ENCODE results near the gene DRICH1. TPM values are rescaled to one million over a fixed set of nuclear protein-coding genes. Genes with fewer than 3 reads are reported as not detected.

Gene DRICH1
- total and polyA plus RNA-seq, 2 experiments from 2014 or later = not detected

- Histone ChIP-seq H3K4me1 (ENCODE audit: insufficient read depth) (no peaks in the 10 kb centered on the region), H4K20me1 (ENCODE audit: insufficient read depth, poor library complexity, severe bottlenecking) (no peaks in the 10 kb centered on the region), H3K9me2 (replicated peaks; ENCODE audit: insufficient read depth) (no peaks in the 10 kb centered on the region), H3K27ac (no peak within 1 kb of the TSS), H3K4me2 (no peak within 1 kb of the TSS), H3K9me3 (ENCODE audit: low read depth) (no peaks in the 10 kb centered on the region), H3K4me3 (no peak within 1 kb of the TSS), H3K79me2 (no peaks in the 10 kb centered on the region), H3K27me3 (no peaks in the 10 kb centered on the region), H3K36me3 (replicated peaks; ENCODE audit: insufficient read depth, low read depth) (no peaks in the 10 kb centered on the region), H2AFZ (no peak within 1 kb of the TSS)
- no peak for TF ChIP-seq CTCF (IDR thresholded peaks at IDR 0.05; ENCODE audit: poor library complexity)
- no peak for TF ChIP-seq EZH2 (IDR thresholded peaks at IDR 0.05; ENCODE audit: borderline replicate concordance)
- TF ChIP-seq EZH2phosphoT487 (IDR thresholded peaks at IDR 0.05; ENCODE audit: low read depth, severe bottlenecking, unreplicated experiment) = no peak
- DNase-seq (ENCODE audit: low spot score) = no peak
- 82% methylated on average over 11 of the region's 12 CpGs for WGBS (ENCODE audit: low lambda C conversion rate, missing lambda C conversion rate)
Observed at GRCh38 chr22:23579870-23580575, 52.1 kb downstream of the DRICH1 start, which contains the start of gene IGLL1. Gene IGLL1, minus strand, starts transcription at chr22:23580290. Its CDS starts 100 bp downstream, at chr22:23580190.

DNA sequence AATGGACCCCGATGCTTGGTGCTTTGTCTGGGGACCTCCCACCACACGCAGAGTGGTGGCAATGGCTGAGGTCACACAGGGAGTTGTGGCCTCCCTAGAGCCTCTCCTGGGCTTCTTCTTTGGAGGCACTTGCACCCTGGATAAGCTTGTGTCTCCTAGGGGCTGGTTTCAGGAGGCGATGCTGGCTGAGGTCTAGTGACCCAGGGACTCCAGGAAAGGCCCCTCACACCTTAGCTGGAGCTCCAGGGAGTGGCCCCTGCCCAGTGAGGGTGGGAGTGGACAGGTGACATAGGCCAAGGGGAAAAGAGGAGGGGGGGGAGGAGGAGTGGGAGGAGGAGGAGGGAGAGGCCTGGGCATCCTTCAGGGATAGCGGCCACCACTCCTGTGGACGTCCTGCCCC, 52.8 kb downstream of the DRICH1 start:
- Histone ChIP-seq H3K4me2 (no peak overlapping the region), H3K4me1 (ENCODE audit: insufficient read depth) (no peaks in the 10 kb centered on the region), H4K20me1 (ENCODE audit: insufficient read depth, poor library complexity, severe bottlenecking) (no peaks in the 10 kb centered on the region), H3K9me2 (replicated peaks; ENCODE audit: insufficient read depth) (no peaks in the 10 kb centered on the region), H3K4me3 (no peak overlapping the region), H3K27ac (no peak overlapping the region), H2AFZ (no peak overlapping the region), H3K36me3 (replicated peaks; ENCODE audit: insufficient read depth, low read depth) (no peaks in the 10 kb centered on the region), H3K79me2 (no peaks in the 10 kb centered on the region), H3K9me3 (ENCODE audit: low read depth) (no peaks in the 10 kb centered on the region), H3K27me3 (no peaks in the 10 kb centered on the region)
- TF ChIP-seq EZH2 (IDR thresholded peaks at IDR 0.05; ENCODE audit: borderline replicate concordance) (no peak), CTCF (IDR thresholded peaks at IDR 0.05; ENCODE audit: poor library complexity) (no peak), EZH2phosphoT487 (IDR thresholded peaks at IDR 0.05; ENCODE audit: low read depth, severe bottlenecking, unreplicated experiment) (no peak)
- DNase-seq (ENCODE audit: low spot score) = no peak
- 93% methylated on average over 5 of the region's 5 CpGs for WGBS (ENCODE audit: low lambda C conversion rate, missing lambda C conversion rate)

DNA sequence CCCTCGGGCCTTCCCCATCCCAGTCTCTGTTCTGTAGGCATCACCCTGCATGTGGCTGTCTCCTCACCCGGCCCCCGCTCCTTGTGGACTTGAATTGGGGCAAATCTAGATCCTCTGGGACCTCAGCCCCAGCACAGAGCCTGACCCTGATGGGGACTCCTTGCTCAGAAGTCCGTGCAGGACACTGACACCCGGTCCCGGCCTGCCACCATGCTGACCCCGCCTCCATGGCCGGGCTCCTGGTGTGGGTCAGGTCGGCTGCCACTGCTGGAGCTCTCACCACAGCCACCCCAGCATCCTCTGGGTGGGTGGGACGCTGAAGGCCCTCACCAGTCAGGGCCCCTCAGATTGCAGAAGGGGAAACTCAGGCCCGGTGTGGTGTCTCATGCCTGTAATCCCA, 53.8 kb downstream of the DRICH1 start:
- WGBS (ENCODE audit: low lambda C conversion rate, missing lambda C conversion rate) = 93% methylated on average over 11 of the region's 11 CpGs
- Histone ChIP-seq H3K27me3 (no peaks in the 10 kb centered on the region), H3K79me2 (no peaks in the 10 kb centered on the region), H3K4me3 (no peak overlapping the region), H3K4me2 (no peak overlapping the region), H3K36me3 (replicated peaks; ENCODE audit: insufficient read depth, low read depth) (no peaks in the 10 kb centered on the region), H3K9me2 (replicated peaks; ENCODE audit: insufficient read depth) (no peaks in the 10 kb centered on the region), H3K4me1 (ENCODE audit: insufficient read depth) (no peaks in the 10 kb centered on the region), H4K20me1 (ENCODE audit: insufficient read depth, poor library complexity, severe bottlenecking) (no peaks in the 10 kb centered on the region), H3K27ac (no peak overlapping the region), H3K9me3 (ENCODE audit: low read depth) (no peaks in the 10 kb centered on the region), H2AFZ (no peak overlapping the region)
- TF ChIP-seq CTCF (IDR thresholded peaks at IDR 0.05; ENCODE audit: poor library complexity) (no peak), EZH2 (IDR thresholded peaks at IDR 0.05; ENCODE audit: borderline replicate concordance) (no peak), EZH2phosphoT487 (IDR thresholded peaks at IDR 0.05; ENCODE audit: low read depth, severe bottlenecking, unreplicated experiment) (no peak)
- DNase-seq (ENCODE audit: low spot score) = no peak
